CD4-positive, alpha-beta T cell treated with Interleukin-17A for 4 hours (primary cell): ENCODE results near the gene ARMC9.
"Not testable (repeated sequence)": the region's sequence is repeated elsewhere in the genome, so short reads cannot be mapped to it uniquely, and the experiment has no call there.

ENCODE experiments used
- DNase-seq: peaks from one replicate; pipeline ENCODE4 v3.0.0-alpha.2; 2020; ENCODE audit warnings: mixed read lengths

Gene ARMC9

GRCh38 chr2:231344851-231345250 lies 146.4 kb downstream of the ARMC9 start:
- no peak for DNase-seq

DNA sequence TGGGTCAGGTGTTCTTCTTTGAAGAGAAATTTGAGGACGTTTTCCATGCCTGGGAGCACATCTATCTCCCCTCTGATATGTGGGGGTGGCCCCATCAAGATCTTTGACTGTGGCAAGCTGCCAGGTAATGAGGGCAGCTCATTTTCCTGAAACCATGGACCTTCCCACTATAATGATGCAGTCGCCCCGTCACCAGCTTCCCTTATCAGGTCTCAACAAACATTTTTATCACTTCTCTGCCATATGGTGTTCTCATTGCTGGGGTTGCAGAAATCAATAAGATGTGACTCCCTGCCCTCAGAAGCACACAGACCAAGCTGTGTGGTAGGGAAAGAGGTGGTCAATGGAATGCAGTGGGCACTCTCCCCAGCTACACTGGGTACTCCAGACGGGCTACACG lies 148.7 kb downstream of the ARMC9 start:
- no peak for DNase-seq

DNA sequence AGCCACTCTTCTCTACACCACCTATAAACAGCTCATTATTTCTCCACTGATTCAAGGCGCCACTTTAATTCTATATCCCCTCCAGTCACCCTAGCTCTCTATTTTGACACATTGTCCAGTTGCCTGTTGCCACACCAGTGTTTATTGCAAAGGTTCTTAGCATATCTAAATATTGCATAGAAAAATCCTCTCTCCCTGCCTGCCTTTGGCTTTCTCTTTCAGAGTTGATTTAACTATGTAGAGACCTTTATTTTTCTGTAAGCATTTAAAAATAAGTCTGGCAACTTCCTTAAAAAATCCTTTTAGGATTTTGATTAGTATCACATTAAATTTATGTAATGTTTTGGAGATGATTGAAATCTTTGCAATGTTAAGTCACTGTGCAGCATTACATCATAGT lies 149.2 kb downstream of the ARMC9 start:
- DNase-seq, result no peak

DNA sequence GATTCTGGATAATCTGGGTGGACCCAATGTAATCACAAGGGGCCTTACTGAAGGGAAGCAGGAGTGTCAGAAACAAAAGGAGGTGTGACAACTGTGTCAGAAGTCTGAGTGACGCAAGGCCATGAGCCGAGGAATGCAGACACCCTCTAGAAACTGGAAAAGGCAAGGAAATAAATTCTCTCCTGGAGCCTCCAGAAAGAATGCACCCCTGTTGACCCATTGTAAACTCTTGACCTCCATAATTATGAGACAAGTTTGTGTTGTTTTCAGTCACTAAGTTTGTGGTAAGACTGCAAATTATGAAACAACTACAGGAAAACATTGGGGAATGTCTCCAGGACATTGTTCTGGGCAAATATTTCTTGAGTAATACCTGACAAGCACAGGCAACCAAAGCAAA lies 149.7 kb downstream of the ARMC9 start:
- DNase-seq, result no peak

DNA sequence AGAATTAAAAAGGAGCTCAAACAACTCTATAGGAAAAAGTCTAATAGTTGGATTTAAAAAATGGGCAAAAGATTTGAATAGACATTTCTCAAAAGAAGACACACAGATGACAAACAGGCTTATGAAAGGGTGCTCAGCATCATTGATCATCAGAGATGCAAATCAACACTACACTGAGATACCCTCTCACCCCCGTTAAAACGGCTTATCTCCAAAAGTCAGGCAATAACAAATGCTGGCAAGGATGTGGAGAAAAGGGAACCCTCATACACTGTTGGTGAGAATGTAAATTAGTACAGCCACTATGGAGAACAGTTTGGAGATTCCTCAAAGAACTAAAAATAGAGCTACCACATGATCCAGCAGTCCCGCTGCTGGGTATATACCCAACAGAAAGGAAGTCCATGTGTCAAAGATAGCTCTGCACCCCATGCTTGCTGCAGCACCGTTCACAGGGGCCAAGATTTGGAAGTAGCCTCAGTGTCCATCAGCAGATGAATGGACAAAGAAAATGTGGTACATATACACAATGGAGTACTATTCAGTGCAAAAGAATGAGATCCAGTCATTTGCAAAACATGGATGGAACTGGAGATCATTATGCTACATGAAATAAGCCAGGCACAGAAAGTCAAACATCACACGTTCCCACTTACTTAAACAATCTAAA lies 150.4 kb downstream of the ARMC9 start:
- DNase-seq, result no peak

- DNase-seq, result not testable (repeated sequence)
Measured at GRCh38 chr2:231349374-231349735, 150.9 kb downstream of the ARMC9 start.

DNA sequence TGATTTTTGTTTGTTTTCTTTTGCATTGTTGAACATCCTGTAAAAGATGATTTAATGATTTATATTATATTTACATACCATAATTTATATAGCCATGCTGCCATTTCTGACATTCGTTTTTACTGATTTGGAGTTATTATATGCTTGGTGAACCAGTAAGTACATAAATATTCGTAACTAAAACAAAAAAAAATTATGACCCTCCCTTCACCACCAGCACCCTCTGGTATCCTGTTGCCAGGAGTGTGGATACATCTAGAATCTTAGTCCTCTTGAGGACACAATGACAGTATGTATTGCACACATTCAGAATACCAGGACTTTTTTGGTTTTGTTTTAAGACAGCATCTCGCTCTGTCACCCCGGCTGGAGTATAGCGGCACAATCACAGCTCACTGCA lies 153.2 kb downstream of the ARMC9 start:
- DNase-seq, result no peak

DNA sequence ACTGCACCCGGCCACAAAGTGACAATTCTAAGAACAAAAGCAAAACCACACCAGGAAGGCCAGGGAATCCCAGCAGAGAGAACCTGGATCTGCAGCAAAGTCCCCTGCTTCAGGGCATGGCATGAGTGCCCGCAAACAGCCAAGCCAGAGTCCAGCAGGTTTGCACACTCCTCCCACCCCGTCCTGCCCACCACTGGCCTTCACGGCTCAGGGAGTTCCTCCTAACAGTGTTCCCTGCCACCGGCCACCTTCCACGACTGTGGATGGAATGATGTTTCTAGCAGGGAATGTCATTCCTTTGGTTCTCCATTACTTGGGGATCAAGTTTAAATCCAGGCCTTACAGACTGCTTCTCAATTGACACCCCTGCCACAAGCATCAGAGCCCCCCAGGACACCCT lies 155.0 kb downstream of the ARMC9 start:
- DNase-seq, result no peak

- no peak for DNase-seq
Measured at GRCh38 chr2:231355508-231356465, 157.4 kb downstream of the ARMC9 start.

- no peak for DNase-seq
Measured at GRCh38 chr2:231356466-231356844, 158.0 kb downstream of the ARMC9 start.

DNA sequence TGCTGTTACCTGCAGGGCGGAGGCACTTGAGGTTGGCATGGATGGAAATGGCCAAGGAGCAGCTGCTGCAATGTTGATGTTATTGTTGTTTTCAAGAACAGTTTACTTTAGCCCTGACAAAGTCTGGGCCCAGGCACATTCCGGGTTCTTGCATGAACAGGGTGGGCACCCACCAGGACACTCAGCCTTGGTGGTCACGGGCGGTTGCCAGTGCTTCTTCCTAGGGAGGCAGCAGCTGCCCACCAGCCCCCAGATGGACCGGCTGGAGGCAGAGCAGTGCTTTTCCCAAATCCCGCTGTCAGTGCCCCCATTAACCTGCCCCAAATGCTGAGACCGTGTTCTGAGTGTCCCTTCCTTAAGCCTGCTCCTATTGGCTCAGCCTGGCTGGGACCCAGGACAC lies 158.6 kb downstream of the ARMC9 start:
- DNase-seq, result no peak

DNA sequence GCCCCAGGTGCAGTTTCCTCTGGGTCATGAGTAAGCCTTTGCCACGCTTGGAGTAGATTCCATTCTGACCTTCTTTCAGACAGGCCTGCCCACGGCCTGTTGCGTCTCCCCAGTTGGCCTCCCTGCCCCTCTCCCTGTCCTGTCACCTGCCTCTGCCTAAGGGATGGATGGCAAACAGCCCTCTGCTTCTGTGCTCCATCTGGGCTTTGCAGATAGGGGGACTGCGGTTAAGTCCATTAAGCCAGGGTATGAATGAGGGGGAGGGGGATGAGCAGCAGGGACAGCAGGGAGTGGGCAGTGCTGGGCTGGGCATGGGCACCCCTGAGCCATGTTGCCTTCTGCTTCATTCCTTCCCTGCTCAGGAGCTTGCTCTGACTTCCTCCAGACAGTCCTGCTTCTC lies 159.5 kb downstream of the ARMC9 start:
- DNase-seq, result no peak

- no peak for DNase-seq
Measured at GRCh38 chr2:231359441-231359840, 161.0 kb downstream of the ARMC9 start.

DNA sequence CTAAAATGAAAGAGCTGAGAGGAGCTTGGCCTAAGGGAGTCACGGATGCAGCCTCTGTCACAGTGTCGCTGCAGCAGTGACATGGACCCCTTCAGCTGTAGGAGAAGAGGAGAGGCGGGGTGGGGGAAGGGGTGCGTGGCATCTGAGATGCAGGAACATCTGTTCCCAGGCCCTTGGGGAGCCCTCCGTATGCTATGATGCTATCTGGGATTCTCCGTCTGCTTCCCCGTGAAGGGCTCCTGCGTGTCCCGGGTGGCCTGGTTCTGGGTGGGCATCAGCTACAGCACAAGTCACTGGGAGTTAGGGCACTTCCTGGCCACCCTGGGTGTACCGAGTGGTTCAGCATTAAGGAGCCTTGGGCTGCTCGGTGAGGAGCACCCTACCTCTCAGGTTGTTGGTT lies 161.5 kb downstream of the ARMC9 start:
- DNase-seq, result no peak

GRCh38 chr2:231360401-231360800 lies 162.0 kb downstream of the ARMC9 start:
- no peak for DNase-seq

DNA sequence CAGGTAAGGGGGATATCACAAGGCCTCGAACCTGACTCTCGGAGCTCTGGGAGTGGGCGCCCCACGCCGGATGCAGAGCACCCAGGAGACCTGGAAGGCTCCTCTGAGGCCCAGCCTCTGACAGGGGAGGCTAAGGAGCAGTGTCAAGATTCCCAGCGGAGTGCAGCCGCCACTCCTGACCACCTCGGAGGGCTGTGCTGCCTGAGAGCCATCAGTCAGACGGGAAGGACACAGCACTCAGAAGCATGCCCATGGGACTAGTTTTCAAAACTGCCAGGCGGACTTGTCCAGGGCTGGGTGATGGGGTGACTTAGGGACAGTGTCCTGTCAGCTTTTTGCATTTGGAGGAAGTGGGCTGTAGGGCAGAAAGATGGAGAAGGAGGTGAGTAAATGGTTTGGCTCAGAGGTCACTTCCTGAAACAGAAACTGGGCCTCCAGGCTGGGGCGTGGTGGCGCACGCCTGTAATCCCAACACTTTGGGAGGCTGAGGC lies 162.5 kb downstream of the ARMC9 start:
- DNase-seq, result no peak

DNA sequence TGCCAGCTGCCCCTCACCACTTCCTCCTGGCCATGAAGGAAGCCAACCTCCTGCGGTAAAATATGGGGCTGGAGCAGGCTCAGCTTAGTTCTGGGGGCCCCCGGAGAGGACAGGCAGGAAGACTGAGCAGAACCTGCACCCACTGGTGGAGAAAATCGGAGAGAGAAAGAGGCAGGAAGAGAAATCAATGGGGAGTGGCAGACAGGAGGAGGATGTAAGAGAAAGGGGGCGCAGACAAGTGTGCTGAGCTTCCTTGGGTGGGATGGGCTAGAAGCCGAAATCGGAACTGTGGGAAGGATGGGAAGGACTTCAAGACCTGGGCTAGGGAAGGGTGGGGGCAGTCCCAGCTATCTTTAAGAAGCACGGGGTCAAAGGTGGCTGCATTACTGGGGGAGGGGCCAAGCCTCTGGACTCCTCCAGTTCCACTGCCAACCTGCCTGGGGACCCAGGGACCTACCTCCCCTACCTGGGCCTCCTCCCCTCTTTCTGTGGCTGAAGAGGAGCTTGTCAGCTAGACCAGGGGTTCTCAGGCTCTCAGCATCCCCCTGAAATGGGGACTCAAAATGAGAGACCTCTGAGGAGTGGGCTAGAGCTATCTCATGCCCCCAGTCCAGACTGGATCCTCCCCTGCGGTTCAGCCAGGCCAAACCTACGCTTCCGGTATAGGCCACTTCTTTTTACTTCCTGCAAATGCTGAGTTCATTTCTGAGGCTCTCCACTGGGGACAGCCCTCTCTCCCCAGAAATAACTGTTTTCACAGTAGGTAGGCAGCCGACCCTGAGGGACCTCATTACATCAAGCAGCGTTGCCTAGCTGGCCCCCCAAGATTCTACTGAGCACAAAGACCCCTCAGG lies 163.5 kb downstream of the ARMC9 start:
- DNase-seq, result no peak

DNA sequence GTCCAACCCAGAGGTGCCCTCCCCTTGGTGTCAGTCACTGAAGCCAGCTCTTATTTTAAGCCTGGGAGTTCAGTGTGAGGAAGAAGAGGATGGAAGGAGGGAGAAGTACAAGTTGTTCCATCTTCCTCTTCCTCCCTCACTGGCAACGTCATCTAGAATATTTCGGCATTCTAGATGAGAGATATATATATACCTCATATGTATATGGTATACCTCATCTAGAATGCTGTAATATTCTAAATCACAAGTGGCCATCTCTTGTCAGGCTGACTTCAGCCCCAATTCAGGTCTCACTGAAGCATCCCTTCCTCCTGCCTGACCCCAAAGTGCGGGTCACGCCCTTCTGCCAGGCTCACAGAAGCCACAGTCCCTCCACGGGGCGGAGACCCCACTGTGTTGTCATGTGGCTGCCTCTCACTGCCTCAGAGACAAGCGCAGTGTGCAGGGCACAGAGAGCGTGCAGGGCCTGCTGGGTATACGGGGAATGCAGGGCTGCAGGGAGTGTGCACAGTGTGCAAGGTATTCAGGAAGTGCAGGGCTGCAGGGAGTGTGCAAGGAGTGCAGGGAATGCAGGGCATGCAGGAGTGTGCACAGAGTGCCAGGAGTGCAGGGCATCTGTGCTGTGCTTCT lies 164.2 kb downstream of the ARMC9 start:
- DNase-seq, result no peak

DNA sequence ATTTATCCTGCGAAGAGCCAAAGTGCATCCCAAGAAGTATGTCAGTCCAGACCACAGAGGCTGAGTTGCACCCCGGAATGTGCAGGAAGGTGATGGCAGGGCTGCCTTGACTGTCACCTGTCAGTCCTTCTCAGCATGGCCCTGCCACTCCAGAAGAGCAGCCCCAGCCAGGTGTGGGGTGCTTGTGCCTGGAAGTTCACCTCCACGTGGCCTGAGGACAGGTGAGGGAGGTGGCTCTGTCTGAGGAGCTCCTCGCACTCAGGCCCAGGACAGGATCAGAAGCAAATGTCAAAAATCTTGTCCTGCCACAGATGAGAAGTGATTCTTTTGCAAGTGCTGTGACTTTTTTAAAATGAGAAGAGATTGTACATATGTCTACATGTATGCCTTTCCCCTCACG lies 165.6 kb downstream of the ARMC9 start:
- no peak for DNase-seq

DNA sequence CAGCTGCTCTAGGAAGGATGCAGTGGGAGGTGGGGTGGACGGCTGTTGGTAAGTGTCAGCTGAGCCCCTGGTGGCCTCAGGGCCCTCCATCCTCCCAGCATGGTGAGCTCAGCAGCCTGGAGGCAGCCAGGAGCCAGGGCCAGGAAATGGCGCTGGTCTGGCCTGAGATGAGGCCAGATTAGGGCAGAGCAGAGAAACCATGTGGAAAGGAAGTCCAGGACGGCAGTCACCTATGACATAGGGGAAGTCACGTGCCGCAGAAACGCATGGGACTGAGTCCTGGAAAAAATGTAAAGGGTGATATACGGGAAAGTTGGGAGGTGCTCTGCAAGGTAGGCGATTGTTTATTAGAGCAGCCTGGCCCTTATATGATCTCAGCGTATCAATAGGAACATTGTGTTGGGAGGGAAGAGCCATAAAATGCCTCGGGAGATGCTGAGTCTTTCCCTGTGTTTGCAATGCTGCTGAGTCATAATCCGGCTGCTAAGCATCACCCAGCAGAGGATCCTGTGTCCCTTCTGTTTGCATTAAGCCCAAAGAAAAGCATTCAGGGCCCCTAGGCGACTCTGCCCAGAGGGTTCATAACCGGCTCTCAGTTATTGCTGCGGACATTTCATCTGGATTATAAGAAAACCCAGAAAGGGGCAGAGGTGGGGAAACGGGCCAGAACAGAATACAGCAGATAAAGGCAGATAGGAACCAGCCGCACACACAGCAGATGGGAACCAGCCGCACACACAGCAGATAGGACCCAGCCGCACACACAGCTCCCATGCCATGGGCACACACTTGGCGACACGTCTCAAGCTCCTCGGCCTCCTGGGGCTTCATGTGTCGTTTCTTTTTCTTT lies 166.8 kb downstream of the ARMC9 start:
- DNase-seq, result no peak

- no peak for DNase-seq
Measured at GRCh38 chr2:231367178-231367577, 168.7 kb downstream of the ARMC9 start.
